ENCODE data around the gene ITPK1.

Gene ITPK1

GRCh38 chr14:93054876-93055275 lies 60.8 kb downstream of the ITPK1 start:
- TF ChIP-seq REST (IDR thresholded peaks at IDR 0.05; ENCODE audit: low read depth) (no peak), TEAD4 (IDR thresholded peaks at IDR 0.05) (no peak), ZBTB7A (IDR thresholded peaks at IDR 0.05; ENCODE audit: low read depth) (no peak), EGR1 (IDR thresholded peaks at IDR 0.05) (no peak), FOXM1 (IDR thresholded peaks at IDR 0.05; ENCODE audit: borderline replicate concordance, low read depth) (no peak), YY1 (IDR thresholded peaks at IDR 0.05; ENCODE audit: low read depth) (no peak), EP300 (IDR thresholded peaks at IDR 0.05; ENCODE audit: borderline replicate concordance) (no peak), CREB1 (IDR thresholded peaks at IDR 0.05; ENCODE audit: low read depth) (no peak), TAF1 (IDR thresholded peaks at IDR 0.05; ENCODE audit: low read depth) (no peak), TCF12 (IDR thresholded peaks at IDR 0.05; ENCODE audit: low read depth) (no peak), NFIC (IDR thresholded peaks at IDR 0.05) (no peak), CEBPB (IDR thresholded peaks at IDR 0.05) (no peak), RAD21 (IDR thresholded peaks at IDR 0.05; ENCODE audit: low read depth) (no peak), USF1 (IDR thresholded peaks at IDR 0.05) (no peak), MAX (IDR thresholded peaks at IDR 0.05) (no peak)

- no peak for TF ChIP-seq MAX (IDR thresholded peaks at IDR 0.05)
- no peak for TF ChIP-seq TAF1 (IDR thresholded peaks at IDR 0.05; ENCODE audit: low read depth)
- TF ChIP-seq EP300 (IDR thresholded peaks at IDR 0.05; ENCODE audit: borderline replicate concordance): no peak
- no peak for TF ChIP-seq CEBPB (IDR thresholded peaks at IDR 0.05)
- TF ChIP-seq EGR1 (IDR thresholded peaks at IDR 0.05): no peak
- TF ChIP-seq YY1 (IDR thresholded peaks at IDR 0.05; ENCODE audit: low read depth): no peak
- no peak for TF ChIP-seq TCF12 (IDR thresholded peaks at IDR 0.05; ENCODE audit: low read depth)
- TF ChIP-seq TEAD4 (IDR thresholded peaks at IDR 0.05): no peak
- no peak for TF ChIP-seq REST (IDR thresholded peaks at IDR 0.05; ENCODE audit: low read depth)
- no peak for TF ChIP-seq CREB1 (IDR thresholded peaks at IDR 0.05; ENCODE audit: low read depth)
- TF ChIP-seq FOXM1 (IDR thresholded peaks at IDR 0.05; ENCODE audit: borderline replicate concordance, low read depth): no peak
- no peak for TF ChIP-seq NFIC (IDR thresholded peaks at IDR 0.05)
- TF ChIP-seq RAD21 (IDR thresholded peaks at IDR 0.05; ENCODE audit: low read depth): no peak
- no peak for TF ChIP-seq ZBTB7A (IDR thresholded peaks at IDR 0.05; ENCODE audit: low read depth)
These were observed 61.7 kb downstream of the ITPK1 start for GRCh38 chr14:93054006-93054405.

- no peak for TF ChIP-seq EGR1 (IDR thresholded peaks at IDR 0.05)
- no peak for TF ChIP-seq YY1 (IDR thresholded peaks at IDR 0.05; ENCODE audit: low read depth)
- no peak for TF ChIP-seq EP300 (IDR thresholded peaks at IDR 0.05; ENCODE audit: borderline replicate concordance)
- no peak for TF ChIP-seq CREB1 (IDR thresholded peaks at IDR 0.05; ENCODE audit: low read depth)
- no peak for TF ChIP-seq REST (IDR thresholded peaks at IDR 0.05; ENCODE audit: low read depth)
- TF ChIP-seq CEBPB (IDR thresholded peaks at IDR 0.05): no peak
- TF ChIP-seq RAD21 (IDR thresholded peaks at IDR 0.05; ENCODE audit: low read depth): no peak
- TF ChIP-seq FOXM1 (IDR thresholded peaks at IDR 0.05; ENCODE audit: borderline replicate concordance, low read depth): no peak
- TF ChIP-seq USF1 (IDR thresholded peaks at IDR 0.05): no peak
- no peak for TF ChIP-seq TAF1 (IDR thresholded peaks at IDR 0.05; ENCODE audit: low read depth)
- TF ChIP-seq TEAD4 (IDR thresholded peaks at IDR 0.05): no peak
- TF ChIP-seq ZBTB7A (IDR thresholded peaks at IDR 0.05; ENCODE audit: low read depth): no peak
- TF ChIP-seq MAX (IDR thresholded peaks at IDR 0.05): no peak
- no peak for TF ChIP-seq TCF12 (IDR thresholded peaks at IDR 0.05; ENCODE audit: low read depth)
These were observed 63.9 kb downstream of the ITPK1 start for GRCh38 chr14:93051600-93052546.

Data from Ishikawa (cell line).